RWPE1 (cell line): Measurements from ENCODE around the gene PIK3R6.

ENCODE experiments used
- CTCF ChIA-PET: fragments of 350-600 bp; sonication (Branson Sonifier 250); formaldehyde crosslinking; extraction: SDS; loops from one replicate; lab custom pipeline; 2021; lab: Yijun Ruan, JAX
- POLR2A ChIA-PET: fragments of 400-600 bp; formaldehyde crosslinking; extraction: SDS; loops from one replicate; lab custom pipeline; 2020; ENCODE audit warnings: antibody characterized with exemption; ENCODE audit not compliant: low non-redundant PET; lab: Yijun Ruan, JAX
- DNase-seq: peaks from one replicate; pipeline ENCODE4 v3.0.0; 2012; ENCODE audit warnings: low spot score
- H3K27ac ChIP-seq: fragments of 450-650 bp; 2 replicates; pipeline ENCODE4 v1.5.1; 2017
- TF ChIP-seq, protein P1 (sequence below): fragments of 450-650 bp; conservative IDR thresholded peaks from 2 replicates; pipeline ENCODE4 v1.5.1; 2017; ENCODE audit warnings: low read depth, mild to moderate bottlenecking

PIK3R6 gene

GRCh38 chr17:8792646-8793045 lies 74.8 kb downstream of the PIK3R6 start:
- ChIA-PET CTCF (no interaction called here), POLR2A (no interaction called here)
- DNase-seq: no peak
- H3K27ac ChIP-seq: no peak overlapping the region
- TF ChIP-seq, protein P1, sequence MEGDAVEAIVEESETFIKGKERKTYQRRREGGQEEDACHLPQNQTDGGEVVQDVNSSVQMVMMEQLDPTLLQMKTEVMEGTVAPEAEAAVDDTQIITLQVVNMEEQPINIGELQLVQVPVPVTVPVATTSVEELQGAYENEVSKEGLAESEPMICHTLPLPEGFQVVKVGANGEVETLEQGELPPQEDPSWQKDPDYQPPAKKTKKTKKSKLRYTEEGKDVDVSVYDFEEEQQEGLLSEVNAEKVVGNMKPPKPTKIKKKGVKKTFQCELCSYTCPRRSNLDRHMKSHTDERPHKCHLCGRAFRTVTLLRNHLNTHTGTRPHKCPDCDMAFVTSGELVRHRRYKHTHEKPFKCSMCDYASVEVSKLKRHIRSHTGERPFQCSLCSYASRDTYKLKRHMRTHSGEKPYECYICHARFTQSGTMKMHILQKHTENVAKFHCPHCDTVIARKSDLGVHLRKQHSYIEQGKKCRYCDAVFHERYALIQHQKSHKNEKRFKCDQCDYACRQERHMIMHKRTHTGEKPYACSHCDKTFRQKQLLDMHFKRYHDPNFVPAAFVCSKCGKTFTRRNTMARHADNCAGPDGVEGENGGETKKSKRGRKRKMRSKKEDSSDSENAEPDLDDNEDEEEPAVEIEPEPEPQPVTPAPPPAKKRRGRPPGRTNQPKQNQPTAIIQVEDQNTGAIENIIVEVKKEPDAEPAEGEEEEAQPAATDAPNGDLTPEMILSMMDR: no peak

DNA sequence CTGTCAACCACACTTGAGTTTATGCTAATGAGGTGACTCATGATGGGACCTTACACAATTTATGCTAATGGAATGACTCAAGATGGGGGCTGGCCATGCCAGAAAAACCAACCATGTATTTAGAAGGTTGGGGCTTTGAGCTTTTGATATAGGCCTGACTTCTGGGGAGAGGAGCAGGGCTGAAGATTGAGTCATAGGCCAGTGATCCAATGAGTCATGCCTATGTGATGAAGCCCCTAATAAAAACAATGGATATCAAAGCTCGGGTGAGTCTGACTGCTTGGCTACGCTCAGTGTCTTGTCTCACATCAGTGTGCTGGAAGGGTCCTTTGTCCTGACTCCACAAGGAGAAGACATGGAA lies 75.6 kb downstream of the PIK3R6 start:
- peak; percentile 8 for DNase-seq
- TF ChIP-seq, protein P1: no peak
- ChIA-PET POLR2A (no interaction called here), CTCF (no interaction called here)
- H3K27ac ChIP-seq: no peak overlapping the region

GRCh38 chr17:8791248-8791909 lies 76.1 kb downstream of the PIK3R6 start:
- CTCF ChIA-PET: no interaction called here
- H3K27ac ChIP-seq: no peak overlapping the region
- DNase-seq: no peak
- POLR2A ChIA-PET: no interaction called here
- TF ChIP-seq, protein P1: no peak

DNA sequence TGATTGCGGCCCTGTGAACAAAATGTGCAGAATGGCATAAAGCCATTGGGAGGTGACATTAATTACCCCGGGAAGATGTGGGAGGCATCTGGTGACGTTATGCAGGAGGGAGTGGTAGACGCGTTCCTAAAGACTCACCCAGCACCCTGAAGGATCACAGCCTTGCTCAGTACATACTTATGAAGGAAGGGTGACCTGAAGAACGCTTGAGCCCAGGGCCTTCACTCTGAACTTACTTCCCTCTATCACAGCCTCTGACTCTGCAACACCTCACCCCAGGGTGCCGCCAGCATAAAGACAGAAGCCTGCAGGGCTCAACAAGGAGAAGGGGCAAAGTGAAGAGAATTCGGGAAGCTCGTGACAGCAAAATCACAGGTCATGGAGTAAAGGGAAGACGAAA lies 77.7 kb downstream of the PIK3R6 start:
- ChIA-PET POLR2A (no interaction called here), CTCF (no interaction called here)
- TF ChIP-seq, protein P1: no peak

GRCh38 chr17:8788998-8789397 lies 78.5 kb downstream of the PIK3R6 start:
- POLR2A ChIA-PET: no interaction called here
- TF ChIP-seq, protein P1: no peak

More for the DNA sequence above, 77.7 kb downstream of the PIK3R6 start:
- H3K27ac ChIP-seq: no peak overlapping the region
- DNase-seq: no peak

DNA sequence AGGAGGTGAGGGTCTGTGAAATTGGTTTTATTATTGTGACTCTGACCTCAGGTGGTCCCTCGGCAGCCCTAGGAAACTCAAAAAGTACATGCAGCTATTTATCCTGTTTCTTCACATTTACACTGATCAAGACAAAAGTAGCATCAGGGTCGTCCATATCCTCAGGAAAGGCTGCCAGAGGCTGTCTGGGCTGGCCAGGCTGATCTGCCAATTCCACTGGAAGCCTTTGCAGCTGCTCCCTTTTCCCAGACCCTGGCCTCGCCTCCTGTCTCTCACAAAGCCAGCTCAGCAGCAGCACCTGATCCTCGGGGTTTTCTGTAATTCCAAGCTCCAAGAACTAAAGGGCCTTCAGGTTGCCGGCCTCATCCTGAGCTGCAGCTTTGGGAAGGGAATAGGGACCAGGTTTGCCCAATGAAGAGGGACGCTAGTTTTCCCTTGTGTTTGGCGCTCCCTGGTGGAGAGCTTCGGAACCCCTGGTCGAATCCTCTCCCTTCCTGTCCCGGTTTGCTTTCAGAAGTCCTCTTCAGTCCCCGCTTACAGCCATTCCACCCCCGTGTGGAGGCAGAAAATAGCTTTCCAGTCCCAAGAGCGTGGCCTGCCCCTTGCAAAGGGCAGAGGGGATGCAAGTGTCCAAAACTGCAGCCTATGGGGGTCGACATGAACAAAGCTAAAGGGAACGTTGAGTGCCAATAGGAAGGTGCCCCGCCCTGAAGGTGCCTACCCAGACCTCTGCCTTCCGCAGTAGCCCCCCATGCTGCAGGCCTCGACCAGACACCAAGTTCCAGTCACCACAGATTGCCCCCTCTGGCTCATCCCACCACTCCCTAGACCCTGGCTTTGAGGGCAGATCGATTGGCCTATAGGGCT lies 81.7 kb downstream of the PIK3R6 start:
- H3K27ac ChIP-seq: no peak overlapping the region
- TF ChIP-seq, protein P1: peak; percentile 66
- ChIA-PET CTCF (interaction anchor here (0.6 to 1.6 kb wide), 10 partner anchors 8 to 409 kb away, joined by 3 to 6 read pairs (median 4); partner anchors contain the start of genes KRABD2 and MFSD6L), POLR2A (interaction anchor here (0.6 kb wide), 1 partner anchor 305 kb away, joined by 3 read pairs; no protein-coding TSS in a partner anchor)
- DNase-seq: peak; percentile 65

More at GRCh38 chr17:8788998-8789397, 78.5 kb downstream of the PIK3R6 start:
- no peak overlapping the region for H3K27ac ChIP-seq
- no peak for DNase-seq
- CTCF ChIA-PET: no interaction called here
